Endodermal cell (in vitro differentiated cells): ENCODE data around the gene ST6GALNAC6. TPM values are rescaled to one million over a fixed set of nuclear protein-coding genes. Genes with fewer than 3 reads are reported as not detected.
A peak's percentile ranks its signal among the peaks of the same experiment; 100 is the strongest.
"Not testable (repeated sequence)": the region's sequence is repeated elsewhere in the genome, so short reads cannot be mapped to it uniquely, and the experiment has no call there.

ENCODE experiments used
- DNase-seq: peaks from one replicate; pipeline ENCODE4 v3.0.0-alpha.2; 2017
- H3K27ac ChIP-seq: 2 replicates; pipeline ENCODE4 v1.5.1; 2013; ENCODE audit warnings: mild to moderate bottlenecking, low read depth, low read length, moderate library complexity
- H3K27me3 ChIP-seq: 2 replicates; pipeline ENCODE4 v1.6.1; 2013; ENCODE audit warnings: mild to moderate bottlenecking, low read length, moderate library complexity; ENCODE audit not compliant: insufficient read depth, control insufficient read depth, poor library complexity, severe bottlenecking
- H3K36me3 ChIP-seq: 2 replicates; pipeline ENCODE4 v1.7.0; 2013; ENCODE audit warnings: mild to moderate bottlenecking, low read length, moderate library complexity; ENCODE audit not compliant: control insufficient read depth, insufficient read depth
- H3K4me1 ChIP-seq: one replicate; pipeline ENCODE4 v1.7.0; 2013; ENCODE audit warnings: low read length; ENCODE audit not compliant: control insufficient read depth, insufficient read depth
- H3K4me3 ChIP-seq: 2 replicates; pipeline ENCODE4 v1.5.1; 2013; ENCODE audit warnings: mild to moderate bottlenecking, low read length, moderate library complexity
- H3K9ac ChIP-seq: 2 replicates; pipeline ENCODE4 v1.6.1; 2013; ENCODE audit warnings: mild to moderate bottlenecking, low read length, moderate library complexity; ENCODE audit not compliant: poor library complexity, severe bottlenecking; ENCODE audit errors: extremely low read depth
- H3K9me3 ChIP-seq: 2 replicates; pipeline ENCODE4 v1.6.1; 2013; ENCODE audit warnings: mild to moderate bottlenecking, low read length, moderate library complexity; ENCODE audit not compliant: control insufficient read depth
- H3K27ac Mint-ChIP-seq: 2 replicates; pipeline ENCODE4 v1.8.0; 2020; ENCODE audit warnings: mixed read lengths
- H3K27me3 Mint-ChIP-seq: 2 replicates; pipeline ENCODE4 v1.8.0; 2021; ENCODE audit warnings: mild to moderate bottlenecking, mixed read lengths; ENCODE audit not compliant: insufficient read depth
- H3K36me3 Mint-ChIP-seq: 2 replicates; pipeline ENCODE4 v1.8.0; 2020; ENCODE audit warnings: low read depth, mixed read lengths
- H3K4me1 Mint-ChIP-seq: 2 replicates; pipeline ENCODE4 v1.8.0; 2020; ENCODE audit warnings: mixed read lengths
- H3K4me3 Mint-ChIP-seq: 2 replicates; pipeline ENCODE4 v1.8.0; 2020; ENCODE audit warnings: mild to moderate bottlenecking, moderate library complexity, mixed read lengths
- H3K9me3 Mint-ChIP-seq: 2 replicates; pipeline ENCODE4 v1.8.0; 2020; ENCODE audit warnings: mild to moderate bottlenecking, mixed read lengths
- WGBS, 2 experiments: methylation state at CpG; one replicate each; pipeline versions ENCODE4 v1.1.5 to v1.1.7; 2013; ENCODE audit warnings: missing lambda C conversion rate in 2 of 2, mixed read lengths in 1 of 2; ENCODE audit not compliant: insufficient coverage in 1 of 2, insufficient read length in 1 of 2; 5-methylcytosine and 5-hydroxymethylcytosine counted together
- total RNA-seq, 2 donors: library from RNA; stranded (reverse); fragmentation: NEBNext Ultra II Directional in 1 of 2; extraction: Animal tissue kit (Norgen Biotek cat#: 25700) in 1 of 2; gene quantifications; 2 replicates in 1 of 2; 3 replicates in 1 of 2; pipeline ENCODE4 v1.2.1, GENCODE V29; 2021
- TF ChIP-seq, protein P1 (sequence below): fragments of 200-600 bp; sonication (generic); conservative IDR thresholded peaks from 2 replicates; pipeline ENCODE4 v1.5.0; 2021; ENCODE audit warnings: antibody characterized with exemption, mild to moderate bottlenecking

The ST6GALNAC6 gene
- total RNA-seq, 2 donors from 2014 or later: 42.3 to 44.2 TPM

DNA sequence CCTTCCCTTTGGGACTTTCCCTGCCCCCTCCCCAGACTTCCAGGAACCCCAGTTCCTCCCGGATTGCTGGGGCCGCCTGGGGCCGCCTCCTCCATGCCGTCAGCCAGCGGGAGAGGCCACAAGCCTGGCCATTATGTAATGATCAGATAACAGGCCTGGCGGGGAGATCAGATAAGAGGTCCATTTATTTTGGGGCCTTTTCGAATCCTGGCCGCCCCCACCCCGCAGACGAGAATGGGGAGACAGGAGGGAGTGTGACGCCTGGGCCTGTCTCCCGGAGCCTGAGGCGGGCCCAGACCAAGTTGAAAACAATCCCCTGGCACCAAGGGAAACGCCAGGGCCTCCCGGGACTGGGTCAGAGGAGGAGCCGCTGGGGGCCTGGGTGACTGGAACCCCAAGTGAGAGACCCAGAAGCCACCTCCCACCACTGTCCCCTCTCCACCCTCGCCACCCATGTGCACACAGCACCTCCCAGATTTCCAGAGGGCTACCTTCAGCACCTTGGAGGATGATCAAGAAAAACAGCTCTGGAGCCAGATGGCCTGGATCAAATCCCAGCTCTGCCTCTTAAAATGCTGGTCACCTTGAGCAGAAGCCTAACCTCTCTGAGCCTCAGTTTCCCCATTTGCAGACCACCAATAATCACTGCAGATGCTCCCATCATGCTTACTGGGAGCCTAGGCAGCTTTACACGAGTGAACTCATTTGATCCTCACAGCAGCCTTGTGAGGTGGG lies 52.8 kb downstream of the ST6GALNAC6 start:
- H3K27ac ChIP-seq: no peak overlapping the region
- H3K4me1 ChIP-seq: no peaks in the 10 kb centered on the region
- no peak overlapping the region for H3K27ac Mint-ChIP-seq
- DNase-seq: no peak
- H3K4me3 ChIP-seq: no peak overlapping the region
- no peak overlapping the region for H3K4me3 Mint-ChIP-seq
- TF ChIP-seq, protein P1, sequence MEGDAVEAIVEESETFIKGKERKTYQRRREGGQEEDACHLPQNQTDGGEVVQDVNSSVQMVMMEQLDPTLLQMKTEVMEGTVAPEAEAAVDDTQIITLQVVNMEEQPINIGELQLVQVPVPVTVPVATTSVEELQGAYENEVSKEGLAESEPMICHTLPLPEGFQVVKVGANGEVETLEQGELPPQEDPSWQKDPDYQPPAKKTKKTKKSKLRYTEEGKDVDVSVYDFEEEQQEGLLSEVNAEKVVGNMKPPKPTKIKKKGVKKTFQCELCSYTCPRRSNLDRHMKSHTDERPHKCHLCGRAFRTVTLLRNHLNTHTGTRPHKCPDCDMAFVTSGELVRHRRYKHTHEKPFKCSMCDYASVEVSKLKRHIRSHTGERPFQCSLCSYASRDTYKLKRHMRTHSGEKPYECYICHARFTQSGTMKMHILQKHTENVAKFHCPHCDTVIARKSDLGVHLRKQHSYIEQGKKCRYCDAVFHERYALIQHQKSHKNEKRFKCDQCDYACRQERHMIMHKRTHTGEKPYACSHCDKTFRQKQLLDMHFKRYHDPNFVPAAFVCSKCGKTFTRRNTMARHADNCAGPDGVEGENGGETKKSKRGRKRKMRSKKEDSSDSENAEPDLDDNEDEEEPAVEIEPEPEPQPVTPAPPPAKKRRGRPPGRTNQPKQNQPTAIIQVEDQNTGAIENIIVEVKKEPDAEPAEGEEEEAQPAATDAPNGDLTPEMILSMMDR: no peak
- peaks cover 16% of the 10 kb centered on the region for H3K9me3 Mint-ChIP-seq
- H3K36me3 Mint-ChIP-seq: no peaks in the 10 kb centered on the region
- no peaks in the 10 kb centered on the region for H3K27me3 Mint-ChIP-seq
- no peak overlapping the region for H3K9ac ChIP-seq
- WGBS, 2 experiments: 90 to 92% methylated on average over 15 to 18 of the region's 18 CpGs
- peaks cover 11% of the 10 kb centered on the region for H3K9me3 ChIP-seq
- no peaks in the 10 kb centered on the region for H3K36me3 ChIP-seq
- H3K4me1 Mint-ChIP-seq: no peaks in the 10 kb centered on the region
- H3K27me3 ChIP-seq: no peaks in the 10 kb centered on the region

DNA sequence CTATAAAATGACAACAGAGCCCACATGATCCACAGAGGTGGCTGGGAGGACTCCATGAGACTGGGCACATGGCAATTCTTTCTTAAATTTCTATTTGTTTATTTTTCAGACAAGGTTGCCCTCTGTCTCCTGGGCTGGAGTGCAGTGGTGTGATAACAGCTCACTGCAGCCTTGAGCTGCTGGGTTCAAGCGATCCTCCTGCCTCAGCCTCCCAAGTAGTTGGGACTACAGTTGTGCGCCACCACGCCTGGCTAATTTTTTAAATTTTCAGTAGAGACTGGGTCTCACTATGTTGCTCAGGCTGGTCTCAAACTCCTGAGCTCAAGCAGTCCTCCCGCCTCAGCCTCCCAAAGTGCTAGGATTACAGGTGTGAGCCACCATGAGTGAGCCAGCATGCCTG lies 53.8 kb downstream of the ST6GALNAC6 start:
- H3K4me3 ChIP-seq, H3K36me3 Mint-ChIP-seq, H3K27ac Mint-ChIP-seq, H3K4me1 Mint-ChIP-seq, H3K36me3 ChIP-seq, H3K4me3 Mint-ChIP-seq, H3K4me1 ChIP-seq, H3K9ac ChIP-seq, H3K27ac ChIP-seq, DNase-seq, H3K27me3 ChIP-seq, H3K27me3 Mint-ChIP-seq: not testable (repeated sequence)
- 93 to 96% methylated on average over 4 of the region's 4 CpGs for WGBS, 2 experiments
- H3K9me3 Mint-ChIP-seq: peaks cover 16% of the 10 kb centered on the region
- H3K9me3 ChIP-seq: peaks cover 11% of the 10 kb centered on the region

DNA sequence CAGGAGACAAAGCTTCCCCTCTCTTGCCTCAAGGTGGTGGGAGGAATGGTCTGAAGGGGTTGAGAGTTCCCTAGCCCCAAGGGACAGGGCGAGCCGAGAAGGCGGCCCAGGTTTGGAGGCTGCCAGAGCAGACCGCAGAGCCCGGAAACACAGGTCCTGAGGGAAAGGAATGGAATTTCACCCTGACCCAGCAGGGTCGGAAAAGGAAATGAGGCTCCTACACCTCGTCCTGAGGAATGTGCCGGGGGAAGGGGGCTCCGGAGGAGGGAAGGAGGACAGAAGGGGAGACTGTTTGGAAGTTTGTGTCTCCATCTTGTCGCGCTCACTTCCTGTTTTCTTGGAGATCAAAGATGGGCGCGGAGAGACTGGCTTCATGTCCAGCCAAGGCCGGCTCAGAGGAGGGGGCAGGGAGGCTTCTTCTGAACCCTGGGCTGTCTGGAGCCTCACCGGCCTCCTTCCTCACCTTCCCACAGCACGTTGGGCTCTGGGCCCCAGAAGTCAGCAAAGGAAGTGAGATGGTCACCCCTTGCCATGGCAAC lies 54.5 kb downstream of the ST6GALNAC6 start:
- H3K9me3 Mint-ChIP-seq: peaks cover 16% of the 10 kb centered on the region
- Histone ChIP-seq H3K9ac (no peak overlapping the region), H3K4me1 (no peaks in the 10 kb centered on the region), H3K4me3 (no peak overlapping the region), H3K27me3 (no peaks in the 10 kb centered on the region), H3K27ac (no peak overlapping the region), H3K9me3 (peaks cover 11% of the 10 kb centered on the region), H3K36me3 (no peaks in the 10 kb centered on the region)
- DNase-seq: peak; percentile 83
- no peak overlapping the region for H3K4me3 Mint-ChIP-seq
- WGBS, 2 experiments: 74 to 84% methylated on average over 14 to 16 of the region's 16 CpGs
- no peaks in the 10 kb centered on the region for H3K36me3 Mint-ChIP-seq
- no peaks in the 10 kb centered on the region for H3K27me3 Mint-ChIP-seq
- H3K27ac Mint-ChIP-seq: peak overlapping the region; percentile 80
- TF ChIP-seq, protein P1: no peak
- H3K4me1 Mint-ChIP-seq: no peaks in the 10 kb centered on the region
